IPS-20b (cell line): ENCODE measurements around the gene ATP13A4.

Experiments
- H3K27ac ChIP-seq: one replicate; pipeline ENCODE4 v1.5.1; 2013; ENCODE audit warnings: low read length
- H3K27me3 ChIP-seq: 2 replicates; pipeline ENCODE4 v1.6.1; 2013; ENCODE audit warnings: mild to moderate bottlenecking, low read length, inconsistent platforms; ENCODE audit not compliant: insufficient read depth
- H3K36me3 ChIP-seq: 2 replicates; pipeline ENCODE4 v1.6.1; 2013; ENCODE audit warnings: low read depth, mild to moderate bottlenecking, inconsistent platforms, low read length, moderate library complexity; ENCODE audit not compliant: insufficient read depth
- H3K4me1 ChIP-seq: 2 replicates; pipeline ENCODE4 v1.6.1; 2013; ENCODE audit warnings: mild to moderate bottlenecking, control low read depth, inconsistent platforms, low read length, moderate library complexity; ENCODE audit not compliant: insufficient read depth
- H3K4me3 ChIP-seq: 2 replicates; pipeline ENCODE4 v1.5.1; 2013; ENCODE audit warnings: mild to moderate bottlenecking, low read length, inconsistent platforms
- H3K9ac ChIP-seq: 2 replicates; pipeline ENCODE4 v1.6.1; 2013; ENCODE audit warnings: low read depth, mild to moderate bottlenecking, inconsistent platforms, low read length, moderate library complexity
- H3K9me3 ChIP-seq: 2 replicates; pipeline ENCODE4 v1.6.1; 2013; ENCODE audit warnings: mild to moderate bottlenecking, low read depth, low read length, inconsistent platforms; ENCODE audit not compliant: insufficient read depth

The ATP13A4 gene

GRCh38 chr3:193388361-193388760 lies 166.3 kb downstream of the ATP13A4 start:
- H3K4me3 ChIP-seq, result no peak overlapping the region
- H3K9ac ChIP-seq, result no peak overlapping the region
- H3K27ac ChIP-seq, result no peak overlapping the region
- no peaks in the 10 kb centered on the region for H3K27me3 ChIP-seq
- peaks cover 15% of the 10 kb centered on the region; the same call in 1 of the 2 replicates for H3K4me1 ChIP-seq
- no peaks in the 10 kb centered on the region for H3K9me3 ChIP-seq
- no peaks in the 10 kb centered on the region for H3K36me3 ChIP-seq

- H3K27me3 ChIP-seq, result no peaks in the 10 kb centered on the region
- H3K27ac ChIP-seq, result no peak overlapping the region
- no peaks in the 10 kb centered on the region for H3K9me3 ChIP-seq
- no peak overlapping the region for H3K4me3 ChIP-seq
- H3K4me1 ChIP-seq, result peaks cover 15% of the 10 kb centered on the region; the same call in 1 of the 2 replicates
- no peak overlapping the region for H3K9ac ChIP-seq
- no peaks in the 10 kb centered on the region for H3K36me3 ChIP-seq
Observed at GRCh38 chr3:193387596-193387995, 167.1 kb downstream of the ATP13A4 start.

DNA sequence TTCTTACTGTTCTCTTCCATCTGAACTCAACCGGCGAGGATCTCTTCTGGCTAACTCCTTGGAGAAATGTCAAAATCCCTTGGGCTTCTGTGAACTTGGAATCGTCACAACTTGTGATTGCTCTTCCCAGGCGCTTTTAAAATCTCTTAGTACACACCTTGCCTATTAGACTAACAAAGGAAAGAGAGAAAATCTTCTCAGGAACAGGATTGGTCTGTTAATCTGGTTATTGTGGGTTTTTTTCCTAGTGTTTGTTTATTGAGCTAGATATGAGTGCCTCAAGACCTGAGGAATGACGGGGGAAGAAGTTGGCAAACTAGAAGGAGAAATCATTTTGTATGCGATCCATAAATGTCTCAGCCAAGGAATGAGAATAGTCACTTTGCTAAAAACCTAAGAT lies 176.0 kb downstream of the ATP13A4 start, which contains the start of gene ATP13A5:
Gene ATP13A5 (minus strand): TSS at position 48 of the 400 bp plus-strand sequence. CDS start 28 bp downstream, at position 20.
- H3K27ac ChIP-seq, result no peak within 1 kb of the TSS
- H3K4me3 ChIP-seq, result no peak within 1 kb of the TSS
- no peaks in the 10 kb centered on the region for H3K9me3 ChIP-seq
- H3K36me3 ChIP-seq, result no peaks in the 10 kb centered on the region
- H3K9ac ChIP-seq, result no peak within 1 kb of the TSS
- no peaks in the 10 kb centered on the region for H3K27me3 ChIP-seq
- 0 out of 2 replicates have a peak, but pooled peaks cover 4% of the 10 kb centered on the region for H3K4me1 ChIP-seq

GRCh38 chr3:193377591-193377990 lies 177.1 kb downstream of the ATP13A4 start:
- Histone ChIP-seq H3K36me3 (no peaks in the 10 kb centered on the region), H3K9ac (no peak overlapping the region), H3K27me3 (no peaks in the 10 kb centered on the region), H3K9me3 (no peaks in the 10 kb centered on the region), H3K4me3 (no peak overlapping the region), H3K4me1 (0 out of 2 replicates have a peak, but pooled peaks cover 4% of the 10 kb centered on the region), H3K27ac (no peak overlapping the region)

GRCh38 chr3:193375614-193376013 lies 179.1 kb downstream of the ATP13A4 start:
- H3K27ac ChIP-seq, result no peak overlapping the region
- no peaks in the 10 kb centered on the region for H3K27me3 ChIP-seq
- H3K4me1 ChIP-seq, result 0 out of 2 replicates have a peak, but pooled peaks cover 4% of the 10 kb centered on the region
- H3K36me3 ChIP-seq, result no peaks in the 10 kb centered on the region
- H3K4me3 ChIP-seq, result no peak overlapping the region
- H3K9ac ChIP-seq, result no peak overlapping the region
- H3K9me3 ChIP-seq, result no peaks in the 10 kb centered on the region

DNA sequence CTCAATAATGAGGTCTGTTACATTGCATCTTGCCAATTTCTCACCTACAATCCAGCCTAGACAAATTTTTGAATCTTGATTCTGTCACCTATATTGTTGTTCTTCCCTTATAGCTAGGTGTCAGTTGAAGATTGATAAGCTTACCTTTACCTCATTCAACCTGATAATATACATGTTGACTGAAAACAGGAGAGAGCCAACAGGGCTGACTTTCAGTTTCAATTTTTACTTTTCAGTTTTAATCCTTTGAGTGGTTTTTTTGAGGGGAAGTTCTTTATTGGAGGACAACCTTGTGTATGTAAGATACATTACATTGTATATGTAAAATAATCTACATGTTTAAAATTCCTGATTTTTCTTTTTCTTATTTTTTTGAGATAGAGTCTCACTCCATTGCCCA lies 181.9 kb downstream of the ATP13A4 start:
- Histone ChIP-seq H3K27ac (no peak overlapping the region), H3K36me3 (no peaks in the 10 kb centered on the region), H3K4me1 (0 out of 2 replicates have a peak, but pooled peaks cover 4% of the 10 kb centered on the region), H3K4me3 (no peak overlapping the region), H3K9me3 (no peaks in the 10 kb centered on the region), H3K27me3 (no peaks in the 10 kb centered on the region), H3K9ac (no peak overlapping the region)

GRCh38 chr3:193367868-193368267 lies 186.8 kb downstream of the ATP13A4 start:
- no peak overlapping the region for H3K9ac ChIP-seq
- no peaks in the 10 kb centered on the region for H3K36me3 ChIP-seq
- H3K4me1 ChIP-seq, result no peaks in the 10 kb centered on the region
- no peaks in the 10 kb centered on the region for H3K27me3 ChIP-seq
- H3K4me3 ChIP-seq, result no peak overlapping the region
- H3K9me3 ChIP-seq, result no peaks in the 10 kb centered on the region
- H3K27ac ChIP-seq, result no peak overlapping the region

DNA sequence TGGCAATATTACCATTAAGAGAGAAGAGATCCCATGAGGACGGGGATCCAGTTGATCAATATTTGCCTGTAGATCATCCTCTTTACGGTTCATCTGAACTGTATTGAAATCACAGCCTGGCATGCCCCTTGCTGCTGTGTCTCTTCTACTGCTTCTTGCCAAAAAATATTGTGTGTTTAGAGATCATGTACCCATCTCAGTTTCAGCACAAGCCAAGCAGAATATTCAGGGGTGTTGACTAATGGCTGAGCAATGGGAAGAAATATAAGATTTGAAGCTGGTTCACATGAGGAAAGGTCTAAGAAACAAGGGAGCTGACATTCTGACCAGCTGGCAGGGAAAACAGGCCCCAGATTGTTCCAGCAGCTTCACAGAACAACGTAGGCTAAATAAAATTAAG lies 197.4 kb downstream of the ATP13A4 start:
- H3K9me3 ChIP-seq, result no peaks in the 10 kb centered on the region

GRCh38 chr3:193354423-193354822 lies 200.3 kb downstream of the ATP13A4 start:
- no peak overlapping the region for H3K4me3 ChIP-seq
- no peaks in the 10 kb centered on the region for H3K36me3 ChIP-seq
- no peak overlapping the region for H3K9ac ChIP-seq
- peaks cover 4% of the 10 kb centered on the region; the same call in 1 of the 2 replicates for H3K4me1 ChIP-seq
- no peak overlapping the region for H3K27ac ChIP-seq
- H3K27me3 ChIP-seq, result no peaks in the 10 kb centered on the region
- H3K9me3 ChIP-seq, result no peaks in the 10 kb centered on the region

More for the DNA sequence above, 197.4 kb downstream of the ATP13A4 start:
- Histone ChIP-seq H3K36me3 (no peaks in the 10 kb centered on the region), H3K9ac (no peak overlapping the region), H3K27ac (no peak overlapping the region), H3K27me3 (no peaks in the 10 kb centered on the region), H3K4me3 (no peak overlapping the region), H3K4me1 (no peaks in the 10 kb centered on the region)
